Activated CD4-positive, alpha-beta T cell treated with anti-CD3 and anti-CD28 coated beads, Interleukin-2, amount 50 U/mL, for 24 hours (primary cell): ENCODE results near the gene CARS2.

Experiments
- DNase-seq, 2 donors: peaks; one replicate each; pipeline ENCODE4 v3.0.0-alpha.2; 2020; ENCODE audit warnings: low read depth in 1 of 2, low spot score in 1 of 2

Gene CARS2

GRCh38 chr13:110653851-110654250 is 52.1 kb downstream of the CARS2 start:
- DNase-seq = no peak

- DNase-seq = no peak
Observed at GRCh38 chr13:110653271-110653670, 52.6 kb downstream of the CARS2 start.

GRCh38 chr13:110652764-110653163 is 53.2 kb downstream of the CARS2 start:
- DNase-seq = no peak

- no peak for DNase-seq
Observed at GRCh38 chr13:110652231-110652730, 53.6 kb downstream of the CARS2 start.

GRCh38 chr13:110651726-110652230 is 54.1 kb downstream of the CARS2 start:
- DNase-seq = no peak

- DNase-seq = no peak
Observed at GRCh38 chr13:110651271-110651670, 54.6 kb downstream of the CARS2 start.

- DNase-seq = no peak
Observed at GRCh38 chr13:110650436-110650835, 55.5 kb downstream of the CARS2 start.

GRCh38 chr13:110649551-110649950 is 56.4 kb downstream of the CARS2 start:
- DNase-seq = no peak

- no peak for DNase-seq
Observed at GRCh38 chr13:110648848-110649421, 57.0 kb downstream of the CARS2 start.

- no peak for DNase-seq
Observed at GRCh38 chr13:110648146-110648819, 57.6 kb downstream of the CARS2 start.

GRCh38 chr13:110647365-110647737 is 58.6 kb downstream of the CARS2 start:
- DNase-seq = no peak

- no peak for DNase-seq
Observed at GRCh38 chr13:110646442-110647364, 59.2 kb downstream of the CARS2 start.

GRCh38 chr13:110645750-110646149 is 60.2 kb downstream of the CARS2 start:
- DNase-seq = no peak

GRCh38 chr13:110644892-110645521 is 60.9 kb downstream of the CARS2 start:
- no peak for DNase-seq

GRCh38 chr13:110643768-110644421 is 62.0 kb downstream of the CARS2 start:
- no peak for DNase-seq

GRCh38 chr13:110643324-110643723 is 62.6 kb downstream of the CARS2 start:
- DNase-seq = no peak

- DNase-seq = no peak
Observed at GRCh38 chr13:110642291-110642981, 63.5 kb downstream of the CARS2 start.

- DNase-seq = no peak
Observed at GRCh38 chr13:110641055-110642015, 64.6 kb downstream of the CARS2 start.

- DNase-seq = no peak
Observed at GRCh38 chr13:110640591-110641029, 65.3 kb downstream of the CARS2 start.
